Liver (tissue), 9 donors: ENCODE data around the gene PLVAP. TPM values are rescaled to one million over a fixed set of nuclear protein-coding genes. Genes with fewer than 3 reads are reported as not detected.

Experiments
- DNase-seq: peaks from one replicate; pipeline ENCODE4 v3.0.0-alpha.2; 2017; ENCODE audit warnings: low spot score
- H3K27ac ChIP-seq, 2 donors: one replicate each; pipeline ENCODE4 v1.7.0; 2013; ENCODE audit warnings: inconsistent platforms in 2 of 2, low read length in 2 of 2, control low read depth in 1 of 2, low read depth in 1 of 2, mild to moderate bottlenecking in 1 of 2
- H3K27me3 ChIP-seq, 4 donors: one replicate each; pipeline versions ENCODE4 v1.6.1 to v1.7.0; 2013; ENCODE audit warnings: low read length in 3 of 4, inconsistent platforms in 1 of 4, mild to moderate bottlenecking in 1 of 4, moderate library complexity in 1 of 4; ENCODE audit not compliant: control insufficient read depth in 4 of 4, insufficient read depth in 4 of 4
- H3K36me3 ChIP-seq, 4 donors: one replicate each; pipeline versions ENCODE4 v1.6.1 to v1.7.0; 2013; ENCODE audit warnings: low read length in 3 of 4, mild to moderate bottlenecking in 3 of 4, low read depth in 1 of 4, moderate library complexity in 1 of 4; ENCODE audit not compliant: control insufficient read depth in 4 of 4, insufficient read depth in 3 of 4
- H3K4me1 ChIP-seq, 4 donors: one replicate each; pipeline versions ENCODE4 v1.6.1 to v1.7.0; 2013; ENCODE audit warnings: low read length in 3 of 4, mild to moderate bottlenecking in 3 of 4, moderate library complexity in 1 of 4; ENCODE audit not compliant: control insufficient read depth in 4 of 4, insufficient read depth in 4 of 4
- H3K4me3 ChIP-seq, 3 donors: one replicate each; pipeline versions ENCODE4 v1.6.1 to v1.7.0; 2013; ENCODE audit warnings: low read length in 3 of 3, control low read depth in 1 of 3, low read depth in 1 of 3, mild to moderate bottlenecking in 1 of 3
- H3K9ac ChIP-seq, 2 donors: one replicate each; pipeline ENCODE4 v1.7.0; 2013; ENCODE audit warnings: low read length in 2 of 2, mild to moderate bottlenecking in 2 of 2, moderate library complexity in 2 of 2, control low read depth in 1 of 2, low read depth in 1 of 2
- H3K9me3 ChIP-seq, 4 donors: one replicate each; pipeline versions ENCODE4 v1.6.1 to v1.7.0; 2013; ENCODE audit warnings: low read length in 3 of 4; ENCODE audit not compliant: control insufficient read depth in 4 of 4
- EGR1 ChIP-seq, 2 donors: IDR thresholded peaks; 2 replicates each; pipeline ENCODE4 v1.6.1; 2016 to 2018; ENCODE audit warnings: antibody characterized with exemption in 2 of 2, low read depth in 2 of 2
- FOXA1 ChIP-seq: IDR thresholded peaks from 2 replicates; pipeline ENCODE4 v1.6.1; 2016; ENCODE audit warnings: antibody characterized with exemption
- FOXA2 ChIP-seq: IDR thresholded peaks from 2 replicates; pipeline ENCODE4 v1.6.1; 2016; ENCODE audit warnings: antibody characterized with exemption
- GABPA ChIP-seq, 2 donors: IDR thresholded peaks in 1 of 2; conservative IDR thresholded peaks in 1 of 2; 2 replicates each; pipeline ENCODE4 v1.6.1; 2016; ENCODE audit warnings: antibody characterized with exemption in 2 of 2, mild to moderate bottlenecking in 1 of 2, moderate library complexity in 1 of 2
- HNF4A ChIP-seq, 2 donors: conservative IDR thresholded peaks; 2 replicates each; pipeline ENCODE4 v1.6.1; 2016; ENCODE audit warnings: antibody characterized with exemption in 2 of 2, mild to moderate bottlenecking in 2 of 2
- HNF4G ChIP-seq: IDR thresholded peaks from 2 replicates; pipeline ENCODE4 v1.6.1; 2016; ENCODE audit warnings: antibody characterized with exemption
- JUND ChIP-seq, 2 donors: IDR thresholded peaks; 2 replicates each; pipeline ENCODE4 v1.6.1; 2016; ENCODE audit warnings: antibody characterized with exemption in 2 of 2
- NR2F2 ChIP-seq: IDR thresholded peaks from 2 replicates; pipeline ENCODE4 v1.6.1; 2016; ENCODE audit warnings: antibody characterized with exemption
- RAD21 ChIP-seq, 2 donors: IDR thresholded peaks; 2 replicates each; pipeline ENCODE4 v1.6.1; 2016; ENCODE audit warnings: antibody characterized with exemption in 2 of 2, mild to moderate bottlenecking in 2 of 2
- RXRA ChIP-seq, 2 donors: IDR thresholded peaks; 2 replicates each; pipeline ENCODE4 v1.6.1; 2017 to 2018; ENCODE audit warnings: antibody characterized with exemption in 2 of 2, mild to moderate bottlenecking in 1 of 2
- SP1 ChIP-seq: IDR thresholded peaks from 2 replicates; pipeline ENCODE4 v1.6.1; 2018; ENCODE audit warnings: antibody characterized with exemption, mild to moderate bottlenecking
- TAF1 ChIP-seq: conservative IDR thresholded peaks from 2 replicates; pipeline ENCODE4 v1.6.1; 2016; ENCODE audit warnings: antibody characterized with exemption, mild to moderate bottlenecking
- YY1 ChIP-seq: IDR thresholded peaks from 2 replicates; pipeline ENCODE4 v1.6.1; 2016; ENCODE audit warnings: antibody characterized with exemption, mild to moderate bottlenecking
- WGBS: extraction: QIAGEN DNeasy Blood & Tissue Kit; methylation state at CpG from one replicate; pipeline ENCODE4 v1.1.7; 2013; 5-methylcytosine and 5-hydroxymethylcytosine counted together
- polyA plus RNA-seq, 2 donors: library from polyadenylated mRNA; stranded (reverse) in 1 of 2; unstranded in 1 of 2; fragments of 200-250 nt in 1 of 2; fragments of >200 nt in 1 of 2; fragmentation: Nextera tagmentation in 1 of 2; extraction: Ambion mirVana in 1 of 2; gene quantifications; one replicate each; pipeline versions ENCODE4 v1.2.1 to v1.2.3, GENCODE V29; 2013 to 2015
- total RNA-seq, 2 donors: library from RNA; depleted of rRNA; stranded (reverse); fragments of >200 nt; gene quantifications; one replicate each; pipeline ENCODE4 v1.2.3, GENCODE V29; 2014
- TF ChIP-seq, protein P1 (sequence below): IDR thresholded peaks from 2 replicates; pipeline ENCODE4 v1.6.1; 2016; ENCODE audit warnings: antibody characterized with exemption
- TF ChIP-seq, protein P2 (sequence below): IDR thresholded peaks from 2 replicates; pipeline ENCODE4 v1.6.1; 2016; ENCODE audit warnings: antibody characterized with exemption
- TF ChIP-seq, protein P3 (sequence below): fragments of 150-350 bp; IDR thresholded peaks from 2 replicates; pipeline ENCODE4 v1.5.1; 2017; ENCODE audit warnings: improper control_type of control experiment, low read depth, low read length; ENCODE audit not compliant: missing input control
- TF ChIP-seq, protein P4 (sequence below): IDR thresholded peaks from 2 replicates; pipeline ENCODE4 v1.6.1; 2016; ENCODE audit warnings: antibody characterized with exemption
- TF ChIP-seq, protein P5 (sequence below): IDR thresholded peaks from 2 replicates; pipeline ENCODE4 v1.6.1; 2016; ENCODE audit warnings: antibody characterized with exemption, mild to moderate bottlenecking
- donor health status: healthy.
- donor health status: healthy.
- donor health status: healthy.
- donor health status: healthy.
- donor health status: healthy.

PLVAP gene
- total and polyA plus RNA-seq, 4 donors: 4.2 to 11.8 (median 8.6) TPM

DNA sequence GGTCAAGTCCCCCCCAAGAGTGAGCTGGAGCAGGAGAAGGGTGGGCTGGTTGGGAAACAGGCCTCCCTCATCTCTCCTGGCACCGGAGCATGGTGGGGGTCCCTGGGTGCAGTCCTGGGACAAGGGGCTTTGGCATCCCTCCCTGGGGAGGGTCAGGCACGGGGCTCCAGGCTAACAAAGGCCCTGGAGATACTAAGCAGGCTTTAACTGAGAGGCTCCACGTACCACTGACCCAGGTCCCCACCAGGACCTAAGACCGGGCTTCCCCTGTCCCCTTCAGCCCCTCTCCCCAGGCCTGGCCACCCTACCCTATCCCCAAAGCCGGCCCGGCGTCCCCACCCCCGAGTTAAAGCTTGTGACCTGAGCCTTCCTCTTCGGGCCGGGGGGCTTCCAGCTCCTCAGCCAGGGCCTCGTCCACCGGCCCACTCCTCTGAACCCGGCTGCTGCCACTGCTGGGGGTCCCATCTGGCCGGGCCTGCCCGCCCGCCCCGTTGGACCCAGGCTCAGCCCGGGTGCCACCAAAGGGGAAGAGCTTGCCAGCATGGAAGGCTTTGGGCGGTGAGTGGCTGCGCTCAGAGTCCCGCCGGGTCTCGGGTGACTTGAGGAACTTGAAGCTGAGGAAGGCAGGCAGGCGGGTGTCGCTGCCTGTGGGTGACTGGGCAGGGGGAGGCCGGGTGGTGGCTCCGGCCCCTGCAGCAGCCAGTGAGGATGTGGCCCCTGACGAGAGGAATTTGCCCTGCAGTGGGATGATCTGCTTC, 52.6 kb downstream of the PLVAP start:
- H3K9me3 ChIP-seq: no peaks in the 10 kb centered on the region
- H3K27ac ChIP-seq: peak overlapping the region in 1 of 2 donors; percentile 31
- H3K4me3 ChIP-seq: no peak overlapping the region
- TF ChIP-seq YY1: no peak
- H3K9ac ChIP-seq: no peak overlapping the region
- no peak for DNase-seq
- WGBS: 95% methylated on average over 28 of the region's 28 CpGs
- peaks cover 7 to 22% (median 10%) of the 10 kb centered on the region in 4 donors for H3K36me3 ChIP-seq
- H3K27me3 ChIP-seq: no peaks in the 10 kb centered on the region
- H3K4me1 ChIP-seq: peaks cover 12 to 23% (median 14%) of the 10 kb centered on the region in 4 donors

DNA sequence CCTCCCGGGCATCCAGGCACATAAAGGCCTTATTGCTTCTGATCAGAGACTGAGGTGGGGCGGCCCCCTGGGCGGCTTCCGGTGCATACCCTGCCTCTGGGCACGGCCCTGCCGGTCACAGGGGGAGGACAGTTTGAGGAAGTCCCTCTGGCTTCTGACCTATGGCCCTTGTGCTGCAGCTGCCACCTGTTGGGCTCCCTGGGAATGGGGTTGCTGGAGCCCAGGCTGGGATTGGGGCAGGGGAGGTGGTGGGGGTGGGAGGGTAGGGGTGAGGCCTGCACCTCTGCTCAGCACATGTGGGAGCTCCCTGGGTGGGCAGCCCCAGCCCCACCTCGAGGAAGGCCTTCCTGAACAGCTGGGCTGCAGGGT, 53.2 kb downstream of the PLVAP start:
- Histone ChIP-seq H3K27me3 (no peaks in the 10 kb centered on the region), H3K27ac (no peak overlapping the region), H3K4me3 (no peak overlapping the region), H3K4me1 (peaks cover 8 to 23% (median 14%) of the 10 kb centered on the region in 4 donors), H3K9me3 (no peaks in the 10 kb centered on the region), H3K36me3 (peaks cover 10 to 27% (median 13%) of the 10 kb centered on the region in 4 donors), H3K9ac (no peak overlapping the region)
- TF ChIP-seq, protein P1, sequence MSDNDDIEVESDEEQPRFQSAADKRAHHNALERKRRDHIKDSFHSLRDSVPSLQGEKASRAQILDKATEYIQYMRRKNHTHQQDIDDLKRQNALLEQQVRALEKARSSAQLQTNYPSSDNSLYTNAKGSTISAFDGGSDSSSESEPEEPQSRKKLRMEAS: no peak
- no peak for TF ChIP-seq HNF4A (conservative IDR thresholded peaks at IDR 0.05)
- no peak for TF ChIP-seq FOXA1
- TF ChIP-seq EGR1 (IDR thresholded peaks at IDR 0.05; ENCODE audit: low read depth in 2 of 2): no peak
- no peak for TF ChIP-seq TAF1
- TF ChIP-seq, protein P2, sequence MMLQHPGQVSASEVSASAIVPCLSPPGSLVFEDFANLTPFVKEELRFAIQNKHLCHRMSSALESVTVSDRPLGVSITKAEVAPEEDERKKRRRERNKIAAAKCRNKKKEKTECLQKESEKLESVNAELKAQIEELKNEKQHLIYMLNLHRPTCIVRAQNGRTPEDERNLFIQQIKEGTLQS: no peak
- TF ChIP-seq RAD21 (IDR thresholded peaks at IDR 0.05): no peak
- TF ChIP-seq RXRA (IDR thresholded peaks at IDR 0.05): no peak
- no peak for TF ChIP-seq JUND (IDR thresholded peaks at IDR 0.05)
- TF ChIP-seq, protein P3, sequence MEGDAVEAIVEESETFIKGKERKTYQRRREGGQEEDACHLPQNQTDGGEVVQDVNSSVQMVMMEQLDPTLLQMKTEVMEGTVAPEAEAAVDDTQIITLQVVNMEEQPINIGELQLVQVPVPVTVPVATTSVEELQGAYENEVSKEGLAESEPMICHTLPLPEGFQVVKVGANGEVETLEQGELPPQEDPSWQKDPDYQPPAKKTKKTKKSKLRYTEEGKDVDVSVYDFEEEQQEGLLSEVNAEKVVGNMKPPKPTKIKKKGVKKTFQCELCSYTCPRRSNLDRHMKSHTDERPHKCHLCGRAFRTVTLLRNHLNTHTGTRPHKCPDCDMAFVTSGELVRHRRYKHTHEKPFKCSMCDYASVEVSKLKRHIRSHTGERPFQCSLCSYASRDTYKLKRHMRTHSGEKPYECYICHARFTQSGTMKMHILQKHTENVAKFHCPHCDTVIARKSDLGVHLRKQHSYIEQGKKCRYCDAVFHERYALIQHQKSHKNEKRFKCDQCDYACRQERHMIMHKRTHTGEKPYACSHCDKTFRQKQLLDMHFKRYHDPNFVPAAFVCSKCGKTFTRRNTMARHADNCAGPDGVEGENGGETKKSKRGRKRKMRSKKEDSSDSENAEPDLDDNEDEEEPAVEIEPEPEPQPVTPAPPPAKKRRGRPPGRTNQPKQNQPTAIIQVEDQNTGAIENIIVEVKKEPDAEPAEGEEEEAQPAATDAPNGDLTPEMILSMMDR: no peak
- TF ChIP-seq HNF4G: no peak
- no peak for TF ChIP-seq FOXA2
- TF ChIP-seq, protein P4, sequence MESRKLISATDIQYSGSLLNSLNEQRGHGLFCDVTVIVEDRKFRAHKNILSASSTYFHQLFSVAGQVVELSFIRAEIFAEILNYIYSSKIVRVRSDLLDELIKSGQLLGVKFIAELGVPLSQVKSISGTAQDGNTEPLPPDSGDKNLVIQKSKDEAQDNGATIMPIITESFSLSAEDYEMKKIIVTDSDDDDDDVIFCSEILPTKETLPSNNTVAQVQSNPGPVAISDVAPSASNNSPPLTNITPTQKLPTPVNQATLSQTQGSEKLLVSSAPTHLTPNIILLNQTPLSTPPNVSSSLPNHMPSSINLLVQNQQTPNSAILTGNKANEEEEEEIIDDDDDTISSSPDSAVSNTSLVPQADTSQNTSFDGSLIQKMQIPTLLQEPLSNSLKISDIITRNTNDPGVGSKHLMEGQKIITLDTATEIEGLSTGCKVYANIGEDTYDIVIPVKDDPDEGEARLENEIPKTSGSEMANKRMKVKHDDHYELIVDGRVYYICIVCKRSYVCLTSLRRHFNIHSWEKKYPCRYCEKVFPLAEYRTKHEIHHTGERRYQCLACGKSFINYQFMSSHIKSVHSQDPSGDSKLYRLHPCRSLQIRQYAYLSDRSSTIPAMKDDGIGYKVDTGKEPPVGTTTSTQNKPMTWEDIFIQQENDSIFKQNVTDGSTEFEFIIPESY: no peak
- TF ChIP-seq YY1: no peak
- TF ChIP-seq, protein P5, sequence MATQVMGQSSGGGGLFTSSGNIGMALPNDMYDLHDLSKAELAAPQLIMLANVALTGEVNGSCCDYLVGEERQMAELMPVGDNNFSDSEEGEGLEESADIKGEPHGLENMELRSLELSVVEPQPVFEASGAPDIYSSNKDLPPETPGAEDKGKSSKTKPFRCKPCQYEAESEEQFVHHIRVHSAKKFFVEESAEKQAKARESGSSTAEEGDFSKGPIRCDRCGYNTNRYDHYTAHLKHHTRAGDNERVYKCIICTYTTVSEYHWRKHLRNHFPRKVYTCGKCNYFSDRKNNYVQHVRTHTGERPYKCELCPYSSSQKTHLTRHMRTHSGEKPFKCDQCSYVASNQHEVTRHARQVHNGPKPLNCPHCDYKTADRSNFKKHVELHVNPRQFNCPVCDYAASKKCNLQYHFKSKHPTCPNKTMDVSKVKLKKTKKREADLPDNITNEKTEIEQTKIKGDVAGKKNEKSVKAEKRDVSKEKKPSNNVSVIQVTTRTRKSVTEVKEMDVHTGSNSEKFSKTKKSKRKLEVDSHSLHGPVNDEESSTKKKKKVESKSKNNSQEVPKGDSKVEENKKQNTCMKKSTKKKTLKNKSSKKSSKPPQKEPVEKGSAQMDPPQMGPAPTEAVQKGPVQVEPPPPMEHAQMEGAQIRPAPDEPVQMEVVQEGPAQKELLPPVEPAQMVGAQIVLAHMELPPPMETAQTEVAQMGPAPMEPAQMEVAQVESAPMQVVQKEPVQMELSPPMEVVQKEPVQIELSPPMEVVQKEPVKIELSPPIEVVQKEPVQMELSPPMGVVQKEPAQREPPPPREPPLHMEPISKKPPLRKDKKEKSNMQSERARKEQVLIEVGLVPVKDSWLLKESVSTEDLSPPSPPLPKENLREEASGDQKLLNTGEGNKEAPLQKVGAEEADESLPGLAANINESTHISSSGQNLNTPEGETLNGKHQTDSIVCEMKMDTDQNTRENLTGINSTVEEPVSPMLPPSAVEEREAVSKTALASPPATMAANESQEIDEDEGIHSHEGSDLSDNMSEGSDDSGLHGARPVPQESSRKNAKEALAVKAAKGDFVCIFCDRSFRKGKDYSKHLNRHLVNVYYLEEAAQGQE: no peak
- TF ChIP-seq SP1: no peak
- no peak for TF ChIP-seq GABPA (IDR thresholded peaks at IDR 0.05 in 1 of 2, conservative IDR thresholded peaks at IDR 0.05 in 1 of 2)
- no peak for TF ChIP-seq NR2F2
- WGBS: 60% methylated on average over 7 of the region's 7 CpGs
- no peak for DNase-seq
